GM21576 (cell line): ENCODE results near the gene DSCAML1.

Experiments used
- ATAC-seq: cut with Tn5 transposase; IDR thresholded peaks from one replicate; pipeline ENCODE4 v1.9.1; 2021; ENCODE audit warnings: mild to moderate bottlenecking, moderate library complexity; ENCODE audit not compliant: unreplicated experiment

The DSCAML1 gene

DNA sequence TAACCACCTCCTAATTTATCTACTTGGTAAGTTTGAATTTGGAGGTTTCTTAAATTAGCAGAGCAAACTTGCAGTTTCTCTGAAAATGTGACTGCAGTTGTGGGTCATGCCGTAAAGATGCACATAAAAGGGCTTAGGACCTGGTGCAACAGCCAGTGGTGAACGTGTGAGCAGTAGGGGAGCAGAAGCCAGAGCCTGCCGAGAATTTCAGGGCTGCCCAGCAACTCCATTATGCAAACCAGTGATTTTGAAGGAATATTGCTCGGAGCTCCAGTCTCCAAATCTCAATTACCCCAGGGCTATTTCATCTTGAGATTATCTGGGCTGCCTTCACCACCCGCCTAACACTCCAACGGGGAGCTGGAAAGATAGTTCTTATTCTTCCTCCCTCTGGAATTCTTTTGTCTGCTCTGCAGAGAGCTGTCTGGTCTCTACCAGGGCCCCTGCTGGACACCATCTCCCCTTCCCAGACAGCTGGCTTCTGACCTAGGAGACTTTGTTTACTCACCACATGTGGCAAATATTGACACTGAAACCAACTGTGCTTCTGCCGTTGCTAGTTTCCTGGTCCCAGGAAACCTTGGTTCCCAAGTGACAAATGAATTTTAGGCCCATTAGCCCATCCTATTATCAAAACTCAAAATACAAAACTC is 93.9 kb downstream of the DSCAML1 start:
- ATAC-seq: no peak

DNA sequence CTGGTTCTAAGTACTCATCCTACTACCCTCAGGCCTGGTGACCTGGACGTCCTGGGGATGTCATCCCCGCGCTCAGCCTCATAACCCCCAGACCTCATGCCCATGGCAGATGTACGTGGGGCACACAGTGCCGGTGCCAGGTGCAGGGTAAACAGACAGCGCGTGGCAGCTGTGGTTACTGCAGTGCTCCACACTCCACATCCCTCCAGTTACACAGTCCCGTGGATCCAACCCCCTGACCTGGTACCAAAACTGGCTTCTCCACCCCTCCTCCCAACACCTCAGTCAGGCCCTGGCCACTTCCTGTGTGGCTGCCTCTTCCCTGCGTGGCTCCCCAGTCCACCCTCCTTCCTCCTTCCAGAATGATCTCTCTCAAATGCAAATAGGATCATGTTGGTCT is 95.2 kb downstream of the DSCAML1 start:
- ATAC-seq: no peak

DNA sequence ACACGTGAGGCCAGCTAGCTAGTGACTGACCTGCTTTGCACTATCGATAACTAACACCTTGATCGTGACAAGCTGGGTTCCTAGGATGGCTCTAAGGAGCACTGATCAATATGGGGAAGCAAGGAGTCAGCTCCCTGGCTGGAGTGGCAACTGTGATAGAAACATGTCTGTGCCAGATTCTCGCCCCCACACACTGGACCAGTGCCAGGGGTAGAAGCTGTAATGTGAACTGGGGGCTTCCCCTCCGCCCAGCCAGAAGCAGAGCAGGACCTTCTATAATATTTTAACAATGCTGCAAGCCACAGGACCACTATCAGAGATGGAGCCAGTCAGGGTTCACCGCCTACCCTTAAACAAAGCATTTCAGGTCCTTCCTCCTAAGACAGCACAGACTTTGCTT is 96.5 kb downstream of the DSCAML1 start:
- ATAC-seq: no peak

DNA sequence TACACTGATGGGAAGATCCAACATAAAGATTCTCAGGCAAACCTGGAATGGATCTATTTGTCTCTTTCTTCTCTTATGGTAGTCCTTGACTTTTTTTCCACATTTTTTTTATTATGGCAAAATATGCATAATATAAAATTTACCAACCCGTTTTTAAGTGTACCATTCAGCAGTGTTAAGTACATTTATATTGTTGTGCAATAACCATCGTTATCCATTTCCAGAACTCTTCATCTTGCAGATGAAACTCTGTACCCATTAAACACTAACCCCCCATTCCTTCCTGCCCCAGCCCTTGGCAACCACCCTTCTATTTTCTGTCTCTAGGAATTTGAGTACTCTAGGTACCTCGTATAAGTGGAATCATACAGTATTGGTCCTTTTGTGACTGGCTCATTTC is 99.7 kb downstream of the DSCAML1 start:
- ATAC-seq: no peak

DNA sequence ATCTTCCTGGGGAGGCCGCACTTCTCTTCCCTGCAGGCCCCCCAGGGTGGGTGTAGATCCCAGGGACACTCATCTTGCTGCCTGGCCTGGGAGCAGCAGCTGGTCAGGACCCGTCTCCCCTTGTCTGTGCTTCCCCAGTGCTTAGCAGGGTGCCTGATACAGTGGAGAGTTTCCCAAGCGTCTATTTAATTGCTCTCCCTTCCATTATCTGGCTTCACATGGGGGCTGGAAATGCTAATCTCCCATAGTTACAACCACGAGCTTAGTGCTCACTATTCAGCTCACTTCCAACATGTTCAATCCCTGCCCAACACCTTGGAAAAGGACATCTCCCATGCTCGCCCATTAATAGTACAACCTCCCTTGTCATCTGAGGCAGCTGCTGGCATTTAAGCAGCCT is 100.5 kb downstream of the DSCAML1 start:
- no peak for ATAC-seq

DNA sequence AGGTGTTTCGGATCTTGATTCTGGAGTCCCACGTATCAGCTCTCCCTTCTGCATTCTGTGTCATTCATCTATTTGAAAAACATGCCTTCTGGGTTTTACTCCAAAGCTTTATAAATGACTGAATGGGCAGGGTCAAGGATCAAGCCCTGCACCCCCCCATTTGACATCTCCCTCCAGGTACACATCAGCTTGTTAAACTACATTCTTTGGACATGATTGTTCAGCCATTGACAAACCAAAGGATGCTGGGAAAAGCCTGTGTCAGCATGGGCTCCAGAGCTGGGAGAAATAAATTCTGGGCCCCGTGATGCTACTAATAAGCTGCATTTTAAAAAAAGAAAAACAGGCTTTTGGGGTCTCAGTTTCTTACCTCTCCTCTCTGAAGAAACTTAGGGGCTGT is 103.7 kb downstream of the DSCAML1 start:
- ATAC-seq: no peak

DNA sequence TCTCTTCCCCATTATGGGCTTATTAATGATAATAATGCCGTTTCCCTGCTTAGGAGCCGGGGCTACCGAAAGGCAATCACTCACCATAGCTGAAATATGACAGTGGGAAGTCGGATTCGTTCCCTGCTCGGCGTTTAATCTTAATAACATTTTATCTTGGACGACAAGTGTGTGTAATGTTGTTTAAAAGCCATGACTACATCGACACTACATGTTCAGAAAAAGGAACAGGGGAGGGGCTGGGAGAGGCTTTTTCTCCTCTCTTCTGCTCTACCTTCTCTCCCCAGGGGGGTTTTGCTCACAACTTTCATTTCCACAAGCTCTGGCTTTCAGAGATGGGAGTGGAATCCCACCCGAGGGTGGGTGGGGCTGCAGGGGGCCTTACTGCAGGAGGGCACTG is 105.5 kb downstream of the DSCAML1 start:
- no peak for ATAC-seq

DNA sequence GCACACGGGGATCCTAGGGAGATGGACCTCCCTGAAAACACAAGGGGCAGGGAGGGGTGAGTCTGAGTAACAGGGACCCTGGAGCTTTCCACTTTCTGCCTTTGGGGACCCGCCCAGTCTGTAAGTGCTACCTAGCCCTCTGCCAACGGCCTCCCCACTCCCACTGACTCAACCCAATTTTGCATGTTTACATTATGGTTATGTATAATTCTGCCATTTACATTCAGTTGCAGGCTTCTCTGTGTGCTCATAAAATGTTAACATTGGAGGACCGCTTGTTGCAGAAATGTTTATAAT is 105.8 kb downstream of the DSCAML1 start:
- ATAC-seq: no peak

DNA sequence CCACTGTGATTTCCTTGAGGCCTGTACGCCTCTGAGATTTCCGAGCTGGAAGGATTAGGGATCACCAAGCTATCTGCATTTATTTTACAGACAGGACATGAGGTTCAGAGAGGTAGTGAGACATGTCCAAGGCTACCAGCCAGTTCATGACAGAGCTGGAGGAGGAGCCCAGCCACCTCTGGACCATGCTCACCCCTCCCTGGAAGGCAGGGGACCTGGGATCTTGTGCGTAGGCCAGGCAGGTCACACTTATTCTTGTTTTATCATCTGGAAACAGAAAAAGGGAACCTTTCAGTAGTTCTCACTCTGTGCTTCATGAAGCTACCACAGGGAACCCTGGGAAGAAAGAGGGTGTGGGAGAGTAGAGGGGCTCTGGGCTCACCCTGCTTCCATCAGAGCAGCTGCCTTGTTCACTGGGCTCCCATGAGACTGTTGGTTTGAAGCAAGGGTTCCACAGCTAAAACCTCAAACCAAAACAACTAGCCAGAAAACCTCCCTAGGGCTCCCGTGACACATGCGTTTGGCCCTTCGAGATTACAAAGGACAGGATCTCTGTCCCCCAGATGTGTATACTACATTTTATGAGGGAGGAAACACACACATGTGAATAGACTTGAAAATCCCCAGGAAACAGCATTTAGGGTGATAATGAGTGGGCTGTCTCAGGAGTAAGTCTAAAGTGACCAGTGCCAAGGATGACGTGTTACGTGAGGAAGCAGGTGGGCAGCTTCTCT is 106.4 kb downstream of the DSCAML1 start:
- no peak for ATAC-seq

DNA sequence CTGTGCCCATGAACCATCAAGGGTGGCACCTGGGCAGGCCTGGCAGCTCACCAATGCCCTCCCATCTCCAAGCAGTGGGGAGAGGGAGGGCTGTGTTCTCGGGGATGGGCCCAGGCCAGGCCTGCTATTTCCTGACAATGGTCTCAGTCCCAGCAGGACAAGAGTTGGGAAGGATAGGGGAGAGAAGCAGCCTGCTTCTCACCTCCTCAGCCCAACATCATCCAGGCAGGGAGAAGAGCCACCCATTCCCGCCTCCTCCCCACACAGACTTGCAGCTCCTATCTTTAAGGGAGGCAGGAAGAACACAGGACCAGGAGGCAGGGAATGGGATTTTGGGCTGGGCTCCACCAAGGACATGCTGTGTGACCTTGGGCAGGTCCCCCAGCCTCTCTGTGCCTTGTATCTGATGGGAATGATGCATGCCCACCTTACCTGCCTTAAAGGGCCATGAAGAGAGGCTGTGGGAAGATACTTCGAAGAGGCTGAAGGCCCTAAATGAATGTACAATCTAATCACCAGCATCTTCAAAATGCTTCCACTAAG is 108.7 kb downstream of the DSCAML1 start:
- ATAC-seq: no peak

DNA sequence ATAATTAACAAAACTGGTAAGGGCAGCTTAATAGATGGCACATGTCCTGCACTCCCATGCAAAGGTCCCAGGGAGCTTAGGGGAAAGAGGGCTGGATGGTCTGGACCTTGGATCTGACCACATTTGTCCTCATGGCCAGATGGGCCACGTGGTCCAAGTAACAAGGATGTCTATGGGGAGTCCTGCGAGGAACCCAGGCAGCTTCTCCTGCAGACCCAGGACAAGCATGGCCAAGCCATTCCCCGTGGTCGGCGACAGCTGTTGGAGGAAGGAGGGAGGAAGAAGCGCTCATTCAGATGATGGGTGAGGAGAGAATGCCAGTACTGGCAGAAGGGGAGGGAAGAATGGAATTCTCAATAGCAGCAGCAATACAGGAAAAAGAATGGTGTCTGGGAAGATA is 109.2 kb downstream of the DSCAML1 start:
- ATAC-seq: no peak

DNA sequence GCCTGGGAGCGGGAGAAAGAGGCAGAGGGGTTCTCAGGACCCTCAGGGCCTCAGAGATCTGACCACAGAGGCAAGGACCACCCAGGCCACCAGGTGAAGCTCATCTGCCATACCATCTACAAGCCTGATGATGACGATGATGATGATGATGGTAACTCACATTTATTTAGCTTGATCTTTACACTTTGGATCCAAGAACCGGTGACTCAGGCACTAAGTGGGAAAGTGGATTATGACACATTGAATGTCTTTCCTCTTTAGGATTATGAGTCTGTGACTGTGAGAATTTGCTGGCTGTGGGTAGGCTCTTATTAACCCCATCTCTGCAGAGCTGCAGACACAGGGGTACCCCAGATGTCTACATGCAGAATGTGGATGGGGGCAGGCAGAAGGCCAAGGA is 110.3 kb downstream of the DSCAML1 start:
- no peak for ATAC-seq

DNA sequence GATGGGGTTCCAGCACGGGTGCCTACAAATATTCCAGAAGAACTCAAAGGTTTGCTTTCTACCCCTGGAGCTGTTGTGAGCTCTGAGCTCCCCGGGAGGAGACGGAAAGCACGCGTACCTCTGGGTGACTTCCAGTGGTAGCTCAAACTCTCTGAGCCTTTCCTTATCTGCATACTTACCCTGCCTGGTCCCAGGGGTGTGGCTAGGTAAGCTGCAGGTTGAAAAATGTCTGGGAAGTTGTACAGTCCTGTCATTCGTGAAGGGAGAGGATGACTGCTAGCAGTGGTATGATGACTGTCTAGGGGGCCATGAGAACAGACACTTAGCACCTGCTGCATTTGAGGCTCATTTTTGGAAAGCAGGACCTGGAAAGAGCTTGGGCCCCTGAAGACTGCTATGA is 111.5 kb downstream of the DSCAML1 start:
- ATAC-seq: no peak

DNA sequence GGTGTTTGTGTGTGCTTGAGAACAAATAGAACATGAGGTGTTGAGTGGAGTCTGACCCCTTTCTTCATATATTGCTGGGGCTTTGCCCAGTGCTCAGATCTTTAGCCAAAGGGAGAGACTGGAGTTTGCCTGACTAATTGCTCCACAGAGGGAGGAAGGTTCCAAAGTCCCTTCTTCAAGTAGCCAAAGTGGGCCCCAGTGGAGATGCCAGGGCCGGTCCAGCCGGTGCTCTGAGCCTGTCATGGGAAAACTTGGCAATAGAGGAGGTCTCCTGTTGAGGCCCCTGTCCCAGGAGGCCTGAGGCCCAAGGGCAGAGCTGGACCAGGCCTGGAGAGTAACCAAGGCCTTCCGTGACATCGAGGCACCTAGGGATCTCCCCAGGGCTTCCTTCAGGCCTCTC is 112.3 kb downstream of the DSCAML1 start:
- ATAC-seq: no peak

DNA sequence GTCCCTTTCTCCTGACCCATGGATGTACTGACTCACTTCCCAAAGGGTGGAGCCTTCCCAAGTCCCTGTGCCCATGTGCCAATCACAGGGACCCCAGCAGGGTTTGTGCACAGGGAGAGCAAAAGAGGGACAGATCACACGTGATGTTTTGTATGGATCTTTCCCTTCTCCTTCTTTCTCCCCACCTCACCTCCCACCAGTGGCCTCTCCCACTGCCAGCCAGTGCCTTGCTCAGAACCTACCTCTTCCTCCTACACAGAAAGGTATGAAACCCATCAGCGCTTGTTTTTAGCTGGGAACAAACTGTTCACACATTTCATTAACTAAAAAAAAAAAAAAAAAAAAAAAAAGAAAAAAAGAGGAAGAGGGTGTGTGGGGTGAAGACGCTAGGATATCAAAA is 112.9 kb downstream of the DSCAML1 start:
- ATAC-seq: no peak

DNA sequence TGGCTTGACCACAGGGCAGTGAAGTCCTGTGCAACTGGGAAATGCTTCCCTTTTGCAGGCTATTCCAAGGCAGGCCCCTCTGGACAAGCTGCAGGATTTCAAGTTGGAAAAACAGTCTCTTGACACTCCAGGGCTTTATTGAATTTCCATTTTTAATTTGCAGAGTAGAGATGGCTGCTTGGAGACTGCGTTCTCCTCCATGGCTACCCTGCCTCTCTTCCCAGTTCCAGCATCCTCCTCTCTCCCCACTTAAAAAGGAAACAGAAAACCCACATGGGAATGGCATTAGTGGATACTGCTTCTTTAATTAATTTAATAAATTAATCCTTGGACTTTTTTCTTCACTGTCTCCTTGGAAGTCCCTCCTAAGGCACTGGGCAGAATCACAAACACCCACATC is 115.6 kb downstream of the DSCAML1 start:
- no peak for ATAC-seq

DNA sequence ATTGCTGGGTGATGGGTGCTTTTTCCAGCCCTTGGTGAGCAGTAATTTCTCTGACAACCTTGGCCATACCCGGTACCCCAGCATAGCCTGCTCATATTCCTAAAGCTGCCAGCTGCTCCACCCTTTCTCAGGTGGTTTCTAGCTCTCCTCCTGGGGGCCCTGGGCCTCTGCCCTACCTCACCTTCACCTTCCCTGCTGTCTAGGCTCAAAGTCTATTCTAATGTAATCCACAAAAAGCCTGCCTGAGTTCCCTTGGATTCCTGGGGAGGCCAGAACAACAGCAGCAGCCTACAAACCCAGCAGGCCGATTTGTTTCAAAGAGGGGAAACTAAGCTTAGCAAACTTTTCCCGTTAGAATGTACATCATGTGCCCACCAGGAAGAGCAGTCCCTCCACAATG is 117.6 kb downstream of the DSCAML1 start:
- no peak for ATAC-seq

DNA sequence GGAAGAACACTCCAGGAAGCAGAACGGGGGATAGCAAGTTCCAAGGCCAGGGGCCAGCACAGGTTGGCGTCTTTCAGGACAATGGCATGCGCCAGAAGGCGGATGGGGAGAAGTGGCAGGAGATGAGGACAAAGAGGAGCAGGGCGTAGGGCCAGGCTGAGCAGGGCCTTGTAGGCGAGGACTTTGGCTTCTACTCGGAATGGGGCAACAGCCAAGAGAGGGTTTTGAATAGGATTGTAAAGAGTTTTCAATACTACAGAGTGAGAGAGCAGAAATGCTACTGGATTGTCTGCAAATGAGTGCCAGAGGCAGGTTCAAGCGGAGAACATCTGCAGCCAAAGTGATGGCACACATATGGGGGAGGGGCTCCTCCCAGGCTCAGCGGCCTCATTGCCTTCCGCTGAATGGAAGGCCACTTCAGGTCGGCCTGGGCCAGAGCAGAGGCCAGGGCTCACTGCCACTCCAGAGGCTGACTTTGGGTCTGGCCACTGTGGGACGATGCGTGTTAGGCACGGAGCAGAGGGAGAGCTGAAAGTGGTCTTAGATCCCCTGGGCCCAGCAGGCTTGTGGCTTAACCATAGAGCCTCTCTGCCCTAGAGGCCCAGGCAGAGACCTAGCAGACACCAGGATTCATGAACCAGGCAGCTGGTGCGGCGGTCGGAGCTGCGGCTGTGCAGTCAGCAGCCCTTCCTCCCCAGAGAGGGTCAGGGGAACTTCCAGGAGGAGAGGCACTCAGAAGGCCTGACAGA is 118.2 kb downstream of the DSCAML1 start:
- ATAC-seq: no peak

DNA sequence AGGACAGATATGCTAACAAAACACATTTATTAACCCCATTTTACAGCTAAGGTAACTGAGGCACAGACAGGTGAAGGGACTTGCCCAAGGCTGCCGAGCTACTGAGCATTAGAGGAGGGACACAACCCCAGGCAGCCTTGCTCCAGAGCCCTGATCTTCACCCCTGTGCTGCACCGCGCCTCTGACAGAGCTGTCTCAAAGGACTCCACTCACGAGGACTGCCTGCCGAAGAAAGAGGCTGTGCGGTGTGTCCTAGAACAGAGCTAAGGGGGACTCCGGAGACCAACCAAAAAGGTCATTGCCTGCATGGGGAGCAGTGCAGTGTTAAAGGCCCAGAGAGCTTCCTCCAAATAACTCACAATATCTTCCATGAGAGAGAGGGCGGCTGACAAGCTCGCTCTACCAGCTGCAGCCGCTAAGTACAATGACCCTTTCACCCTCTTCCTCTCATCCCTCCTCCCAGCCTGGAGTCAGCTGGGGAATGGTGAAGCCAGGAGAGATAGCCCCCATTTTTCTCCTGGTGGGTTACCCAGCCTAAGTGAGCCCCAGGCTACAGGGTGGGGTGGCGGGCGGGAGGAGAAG is 119.2 kb downstream of the DSCAML1 start:
- ATAC-seq: no peak

DNA sequence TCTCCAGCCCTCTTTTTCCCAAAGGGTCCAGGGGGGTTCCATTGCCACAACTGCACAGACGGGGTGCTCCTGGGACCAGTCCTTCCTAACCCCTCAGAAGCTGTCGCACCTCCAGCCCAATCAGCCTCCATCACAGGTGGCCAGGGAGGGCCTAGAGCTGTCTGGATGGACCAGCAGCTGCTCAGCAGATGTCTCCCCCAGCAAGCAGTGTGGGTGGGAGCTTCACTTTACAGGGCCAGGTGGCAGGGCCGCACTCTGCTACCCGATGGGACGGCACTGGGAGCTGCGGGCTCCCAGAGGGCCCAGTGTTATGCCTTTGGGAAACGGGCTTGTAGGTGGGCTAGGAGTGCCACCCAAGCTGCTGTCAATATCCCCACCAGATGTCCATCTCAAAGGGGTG is 120.5 kb downstream of the DSCAML1 start:
- ATAC-seq: no peak

DNA sequence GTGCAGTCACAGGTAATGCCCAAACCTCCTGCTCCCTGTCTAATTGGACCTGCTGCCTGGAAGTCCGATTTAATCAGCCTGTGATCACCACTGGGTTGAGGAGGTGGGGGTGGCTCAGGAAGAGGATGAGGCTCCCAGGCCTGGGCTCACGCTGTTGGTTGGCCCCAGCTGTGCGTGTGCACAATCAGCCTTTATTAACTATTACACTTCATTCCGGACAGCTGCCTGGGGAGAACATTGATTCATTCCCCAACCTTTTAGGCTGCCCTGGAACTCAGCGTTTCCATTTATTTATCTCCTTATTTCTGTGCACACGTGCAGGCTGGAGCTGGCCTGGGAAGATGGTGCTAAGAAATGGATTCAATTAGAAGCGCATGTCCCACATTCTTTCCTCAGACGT is 123.4 kb downstream of the DSCAML1 start:
- ATAC-seq: no peak

DNA sequence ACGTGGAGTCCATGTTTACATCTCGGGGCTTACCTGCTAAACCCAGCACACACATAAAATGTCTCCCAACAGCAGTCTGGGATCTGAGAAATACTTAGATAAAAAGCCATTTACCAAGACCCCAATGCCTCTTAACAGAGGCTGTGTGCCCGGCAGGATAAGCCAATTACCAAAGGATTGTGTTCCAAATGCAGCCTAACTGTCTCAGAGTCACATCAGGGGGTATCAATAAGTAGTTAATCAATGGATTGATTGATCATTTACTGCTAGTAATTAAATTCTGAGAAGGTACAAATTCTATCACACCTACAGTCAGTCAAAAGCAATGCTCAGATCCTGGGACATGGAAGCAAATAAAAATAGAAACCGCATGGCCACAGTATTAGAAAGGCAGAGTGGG is 125.6 kb downstream of the DSCAML1 start:
- ATAC-seq: no peak
